Suppressor macrophage treated with lipopolysaccharide for 1 hour (primary cell): ENCODE data around the gene RNU6-7.
A peak's percentile ranks its signal among the peaks of the same experiment; 100 is the strongest.

Experiments
- DNase-seq, 3 donors: peaks; one replicate each; pipeline ENCODE4 v3.0.0-alpha.2; 2020 to 2022

Gene RNU6-7

DNA sequence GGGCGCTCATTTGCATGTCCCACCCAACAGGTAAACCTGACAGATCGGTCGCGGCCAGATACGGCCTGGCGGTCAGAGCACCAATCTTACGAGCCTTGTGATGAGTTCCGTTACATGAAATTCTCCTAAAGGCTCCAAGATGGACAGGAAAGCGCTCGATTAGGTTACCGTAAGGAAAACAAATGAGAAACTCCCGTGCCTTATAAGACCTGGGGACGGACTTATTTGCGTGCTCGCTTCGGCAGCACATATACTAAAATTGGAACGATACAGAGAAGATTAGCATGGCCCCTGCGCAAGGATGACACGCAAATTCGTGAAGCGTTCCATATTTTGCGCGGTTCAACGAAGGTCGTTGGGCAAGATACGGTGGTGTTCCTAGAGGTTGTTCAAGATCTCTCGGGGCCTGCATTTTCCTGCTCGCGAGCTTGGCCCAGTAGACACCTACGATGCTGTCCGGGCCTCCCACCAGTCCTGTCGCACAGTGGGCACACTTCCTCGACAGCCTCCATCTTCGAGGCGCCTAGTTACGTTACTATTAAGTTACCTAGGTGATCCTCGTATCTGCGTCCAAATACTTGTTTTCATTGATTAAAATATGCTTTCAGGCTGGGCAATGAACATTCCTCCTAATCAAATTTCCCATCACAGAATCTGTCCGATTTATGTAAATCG lies at the start of gene RNU6-7:
RNU6-7 (plus strand) TSS at position 230 of the 675 bp plus-strand sequence.
- no peak for DNase-seq

DNA sequence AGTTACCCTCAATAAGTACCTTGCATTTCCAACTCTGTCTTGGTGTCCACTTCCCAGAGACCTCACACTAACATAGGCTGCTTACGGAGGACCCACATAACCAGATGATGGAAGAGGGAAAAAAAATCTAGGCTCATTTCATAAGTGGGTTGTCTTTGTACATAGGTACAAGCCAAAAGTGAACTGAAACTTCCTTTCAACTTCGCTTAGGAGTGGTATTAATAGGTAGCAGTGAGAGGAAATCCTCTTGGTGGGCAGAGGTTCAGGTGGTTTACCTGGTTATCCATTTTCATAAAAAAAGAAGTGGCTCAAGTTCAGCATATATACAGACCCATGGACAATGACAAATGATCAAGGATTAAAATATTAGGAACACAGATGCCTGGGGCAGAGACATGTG lies 35.8 kb upstream of the RNU6-7 start:
- no peak for DNase-seq

DNA sequence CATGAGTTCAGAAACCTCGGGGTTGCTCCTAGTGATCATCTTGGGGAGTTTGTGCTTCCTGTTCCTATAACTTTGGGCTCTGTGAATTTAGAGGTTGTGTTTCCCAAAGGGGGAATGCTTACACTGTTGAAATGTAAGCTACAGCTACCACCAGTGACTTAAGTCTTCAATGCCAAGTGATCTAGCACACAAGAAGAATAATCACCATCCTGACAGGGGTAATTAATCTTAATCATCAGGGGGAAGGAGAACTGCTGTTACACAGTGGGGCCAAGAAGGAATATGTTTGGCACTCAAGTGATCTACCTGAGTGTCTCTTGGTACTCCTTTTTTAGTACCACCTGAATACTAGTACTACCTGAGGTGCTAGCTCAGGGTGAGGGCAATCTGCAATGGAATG lies 34.9 kb upstream of the RNU6-7 start:
- no peak for DNase-seq

DNA sequence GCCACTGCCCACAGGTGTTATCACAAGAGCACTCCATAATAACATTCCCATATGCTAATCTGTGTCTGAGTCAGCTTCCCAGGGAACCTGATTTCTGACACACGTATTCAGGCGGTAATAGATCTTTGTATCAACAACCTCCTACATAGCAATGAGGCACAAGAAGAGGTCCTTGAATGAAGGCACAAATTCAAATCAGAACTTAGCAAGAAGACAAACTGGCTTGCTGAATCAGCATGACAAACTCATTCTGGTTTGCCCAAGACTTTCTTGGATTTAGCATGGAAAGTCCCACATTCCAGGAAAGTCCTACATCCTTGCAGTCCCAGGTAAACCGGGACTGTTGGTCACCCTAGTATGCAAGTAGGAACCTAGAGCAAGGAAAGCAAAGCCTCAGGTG lies 33.9 kb upstream of the RNU6-7 start:
- no peak for DNase-seq

DNA sequence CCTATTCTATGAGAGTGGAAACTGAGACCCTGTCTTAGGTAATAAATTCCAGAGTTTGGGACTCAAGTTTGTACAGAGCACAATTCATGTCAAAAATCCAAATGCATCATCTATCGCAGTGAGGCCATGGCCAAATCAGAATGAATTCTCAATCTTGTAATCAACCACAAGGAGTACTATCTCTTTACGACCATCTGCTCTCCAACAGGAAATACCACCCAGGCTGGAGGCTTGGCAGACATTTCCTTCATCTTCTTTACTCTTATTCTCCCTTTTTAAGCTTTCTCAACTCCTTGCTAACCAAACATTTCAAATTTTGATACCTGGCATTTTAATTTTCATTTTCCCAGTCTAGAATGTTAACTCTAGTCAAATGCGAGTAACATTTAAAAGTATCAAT lies 32.7 kb upstream of the RNU6-7 start:
- no peak for DNase-seq

DNA sequence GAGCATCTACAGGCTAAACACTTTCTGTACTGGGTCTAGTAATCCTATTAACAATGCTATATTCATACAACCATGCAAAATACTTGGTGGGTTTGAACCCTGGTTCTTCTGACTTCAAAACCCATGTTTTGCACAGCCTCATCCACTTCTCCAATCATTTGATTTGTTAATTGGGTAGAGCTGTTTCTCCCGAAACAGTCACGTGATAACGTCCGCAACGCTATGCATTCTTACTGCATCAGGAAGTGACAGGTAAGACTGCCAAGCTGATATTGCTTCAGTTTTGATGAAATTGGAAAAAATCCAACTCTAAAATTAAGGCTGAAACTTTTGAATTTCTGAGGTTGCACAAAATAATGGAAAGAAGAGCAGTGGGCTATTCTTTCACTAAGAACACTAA lies 30.4 kb upstream of the RNU6-7 start:
- DNase-seq = no peak

DNA sequence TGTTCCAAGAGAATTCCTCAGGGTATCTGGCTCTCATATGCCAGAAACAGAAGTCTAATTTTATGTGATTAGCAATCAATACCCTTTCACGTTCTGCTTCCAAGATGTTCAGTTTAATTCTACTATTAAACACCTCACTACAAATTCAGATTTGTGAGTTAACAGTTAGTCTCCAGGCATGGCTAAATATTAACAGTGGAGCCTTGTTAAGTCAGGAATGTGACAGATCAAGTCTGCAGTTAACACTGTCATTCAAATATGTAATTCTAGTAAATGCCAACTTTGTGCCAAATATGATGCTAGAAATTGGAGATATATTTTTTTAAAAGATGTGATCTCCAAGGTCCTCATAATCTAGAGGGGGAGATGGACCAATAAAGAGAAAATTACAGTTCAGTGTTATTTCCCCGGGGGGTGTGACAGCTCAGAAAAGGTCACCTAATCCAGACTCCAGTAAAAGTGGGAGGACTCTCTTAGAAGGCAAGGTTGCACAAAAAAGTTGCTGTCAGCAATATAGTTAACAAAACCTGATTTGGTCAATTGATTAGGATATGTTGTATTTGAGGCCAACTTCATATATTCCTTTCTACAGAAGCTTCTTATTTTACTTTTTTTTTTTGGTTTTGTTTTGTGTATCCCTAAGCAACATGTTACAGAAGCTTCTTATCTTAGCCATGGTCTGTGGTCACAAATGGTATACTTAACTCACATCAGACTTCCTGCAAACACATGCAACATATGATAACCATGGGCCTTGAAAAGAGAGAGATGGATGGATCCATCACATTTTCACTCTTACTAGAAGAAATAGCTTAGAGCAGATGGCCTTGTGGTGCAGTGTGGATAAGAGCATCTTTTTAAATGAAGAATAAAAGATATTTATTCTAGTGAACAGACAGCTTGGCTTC lies 18.4 kb upstream of the RNU6-7 start:
- no peak for DNase-seq

DNA sequence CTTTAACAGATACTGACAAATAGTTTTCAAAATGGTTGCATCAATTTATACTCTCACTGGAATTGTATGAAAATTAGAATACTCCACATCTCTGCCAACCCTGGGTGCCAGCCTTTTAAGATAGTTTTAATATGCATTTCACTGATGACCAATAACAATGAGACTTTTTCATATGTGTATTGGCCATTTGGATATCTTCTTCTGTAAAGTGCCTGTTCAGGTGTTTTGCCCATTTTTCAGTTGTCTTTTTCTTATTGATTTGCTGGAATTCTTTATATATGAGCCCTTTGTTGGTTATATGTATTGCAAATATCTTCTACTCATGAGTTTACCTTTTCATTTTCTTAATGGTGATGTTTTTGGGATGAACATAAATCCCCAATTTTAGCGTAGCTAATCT lies 16.7 kb upstream of the RNU6-7 start:
- DNase-seq = no peak

DNA sequence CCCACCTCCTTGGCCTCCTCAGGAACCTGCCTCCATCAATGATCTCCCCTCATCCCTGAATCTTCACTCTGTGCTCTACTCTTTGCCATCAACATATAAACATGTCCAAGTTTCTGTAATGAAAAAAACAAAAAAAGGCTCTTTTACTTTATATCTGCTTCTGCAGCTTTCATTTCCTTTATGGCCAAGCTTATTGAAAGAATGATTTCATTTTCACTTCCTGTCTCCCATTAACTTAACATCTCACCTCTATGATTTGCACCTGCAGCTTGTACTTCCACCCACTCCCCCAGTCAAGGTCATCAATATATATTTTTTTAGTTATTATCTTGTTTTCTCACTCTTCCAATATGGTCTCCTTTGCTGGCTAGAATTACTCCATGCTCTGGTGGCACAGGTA lies 15.6 kb upstream of the RNU6-7 start:
- no peak for DNase-seq

DNA sequence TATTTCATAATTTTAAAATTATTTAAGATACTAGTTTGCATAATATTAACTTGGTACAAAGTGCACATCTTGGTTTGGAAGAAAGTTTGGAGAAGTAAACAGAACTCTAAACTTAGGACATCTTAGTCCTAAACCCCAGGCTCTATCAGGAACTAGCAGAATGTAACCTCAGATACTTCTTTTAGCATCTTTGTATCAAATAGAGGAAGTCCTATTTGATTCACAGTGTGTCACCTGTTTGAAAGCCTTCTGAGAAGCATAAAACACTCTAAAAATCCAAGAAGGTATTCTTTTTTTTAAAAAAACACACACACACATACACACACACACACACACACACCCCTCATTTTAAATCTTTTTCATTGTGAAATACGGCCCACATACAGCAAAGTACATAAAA lies 12.0 kb upstream of the RNU6-7 start:
- no peak for DNase-seq

DNA sequence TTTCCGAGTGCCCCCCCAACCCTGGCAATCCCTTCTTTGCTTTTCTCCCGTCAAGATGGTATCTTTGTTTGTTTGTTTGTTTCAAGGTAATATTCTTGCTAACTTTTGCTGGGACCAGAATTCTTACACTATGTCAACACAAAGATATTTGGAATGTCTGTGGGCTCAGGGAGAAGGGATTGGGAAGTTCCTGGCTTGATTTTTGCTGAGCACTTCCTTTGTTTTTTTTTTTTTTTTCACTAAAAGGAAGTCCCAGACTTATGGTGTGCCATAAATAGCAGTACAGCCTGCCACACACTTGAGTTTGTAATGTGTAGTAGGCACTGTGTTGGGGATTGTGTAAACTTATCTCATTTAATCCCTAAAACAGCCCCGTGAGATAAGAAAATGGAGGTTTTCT lies 11.2 kb upstream of the RNU6-7 start:
- peak in 1 of 3 donors; percentile 30 for DNase-seq

DNA sequence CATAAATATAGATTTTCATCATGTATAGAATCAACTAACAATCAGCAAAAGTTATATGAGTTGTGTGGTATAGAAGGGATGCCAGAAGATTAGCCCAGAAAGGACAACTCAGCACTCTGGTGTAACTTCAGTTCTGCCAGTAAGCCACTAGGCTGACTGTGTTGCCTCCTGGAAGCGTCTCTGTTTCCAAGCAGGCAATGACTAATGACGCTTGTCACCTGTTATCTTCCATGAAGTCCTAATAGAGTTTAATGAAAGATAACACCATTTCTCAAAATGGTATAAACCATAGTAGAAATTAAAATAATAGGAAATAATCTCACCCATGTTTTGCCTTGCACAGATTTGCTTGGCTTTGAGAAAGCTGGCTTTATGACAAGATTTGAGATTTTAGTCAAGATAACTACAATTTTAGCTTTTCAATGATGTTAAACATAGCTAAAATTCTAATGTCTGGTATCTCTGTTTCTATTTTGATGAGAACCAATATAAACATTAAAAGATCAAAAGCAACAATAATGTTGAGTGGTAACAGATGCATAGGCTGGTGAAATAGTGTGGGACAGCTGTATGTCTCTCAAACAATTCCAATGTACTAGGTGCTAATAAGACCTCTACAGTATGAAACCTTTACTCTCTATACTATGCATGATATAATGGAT lies 9.0 kb upstream of the RNU6-7 start:
- DNase-seq = no peak

DNA sequence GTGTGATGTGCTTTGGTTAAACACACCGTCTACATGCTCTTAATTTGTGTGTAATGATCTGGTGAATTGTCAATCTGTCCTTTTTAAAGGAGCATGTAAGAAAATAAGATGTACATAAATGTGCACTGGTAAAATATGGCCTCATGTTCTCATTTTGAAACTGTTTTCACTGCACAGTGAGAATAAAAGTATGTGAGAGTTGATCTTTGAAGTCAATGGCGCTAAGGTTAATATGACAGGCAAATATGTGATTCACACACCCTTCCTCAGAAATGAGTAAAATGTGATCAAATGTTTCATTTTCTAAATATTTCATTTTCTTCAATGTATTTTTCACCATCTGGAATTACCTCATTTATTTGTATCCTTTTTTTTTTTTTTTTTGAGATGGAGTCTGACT lies 8.3 kb upstream of the RNU6-7 start:
- DNase-seq = no peak

DNA sequence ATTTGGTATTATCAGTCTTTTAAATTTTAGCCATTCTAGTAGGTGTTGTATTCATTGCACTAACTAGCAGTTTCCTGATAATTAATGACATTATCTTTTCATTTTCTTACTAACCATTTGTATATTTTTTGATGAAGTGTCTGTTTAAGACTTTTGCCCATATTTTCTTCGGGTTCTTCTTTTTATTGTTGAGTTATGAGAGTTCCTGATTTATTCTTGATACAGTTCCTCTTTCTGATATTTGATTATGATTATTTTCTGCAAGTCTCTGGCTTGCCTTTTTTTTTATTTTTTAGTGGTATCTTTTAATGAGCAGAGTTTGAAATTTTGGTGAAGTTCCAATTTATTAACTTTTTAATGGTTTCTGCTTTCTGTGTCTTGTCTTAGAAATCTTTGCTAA lies 6.2 kb upstream of the RNU6-7 start:
- peak in 2 of 3 donors; percentile 35 to 38 for DNase-seq

DNA sequence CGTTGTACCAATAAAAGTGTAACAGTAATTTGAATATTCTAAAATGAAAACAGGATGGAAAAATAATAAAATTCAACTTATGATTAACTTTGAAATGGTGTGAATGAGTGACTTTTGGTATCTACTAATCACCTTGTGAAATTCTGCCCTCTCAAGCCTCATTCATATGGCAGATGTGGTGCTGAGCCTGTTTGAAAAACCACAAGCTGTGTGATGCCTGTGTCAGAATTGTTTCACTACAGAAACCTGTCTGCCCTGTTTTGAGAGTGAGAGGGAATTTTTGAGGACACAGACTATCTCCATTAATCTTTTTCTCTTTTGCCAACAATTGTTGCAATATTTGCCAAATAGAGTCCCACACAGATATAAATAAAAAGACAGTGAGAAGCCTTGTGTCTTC lies 3.9 kb upstream of the RNU6-7 start:
- no peak for DNase-seq

DNA sequence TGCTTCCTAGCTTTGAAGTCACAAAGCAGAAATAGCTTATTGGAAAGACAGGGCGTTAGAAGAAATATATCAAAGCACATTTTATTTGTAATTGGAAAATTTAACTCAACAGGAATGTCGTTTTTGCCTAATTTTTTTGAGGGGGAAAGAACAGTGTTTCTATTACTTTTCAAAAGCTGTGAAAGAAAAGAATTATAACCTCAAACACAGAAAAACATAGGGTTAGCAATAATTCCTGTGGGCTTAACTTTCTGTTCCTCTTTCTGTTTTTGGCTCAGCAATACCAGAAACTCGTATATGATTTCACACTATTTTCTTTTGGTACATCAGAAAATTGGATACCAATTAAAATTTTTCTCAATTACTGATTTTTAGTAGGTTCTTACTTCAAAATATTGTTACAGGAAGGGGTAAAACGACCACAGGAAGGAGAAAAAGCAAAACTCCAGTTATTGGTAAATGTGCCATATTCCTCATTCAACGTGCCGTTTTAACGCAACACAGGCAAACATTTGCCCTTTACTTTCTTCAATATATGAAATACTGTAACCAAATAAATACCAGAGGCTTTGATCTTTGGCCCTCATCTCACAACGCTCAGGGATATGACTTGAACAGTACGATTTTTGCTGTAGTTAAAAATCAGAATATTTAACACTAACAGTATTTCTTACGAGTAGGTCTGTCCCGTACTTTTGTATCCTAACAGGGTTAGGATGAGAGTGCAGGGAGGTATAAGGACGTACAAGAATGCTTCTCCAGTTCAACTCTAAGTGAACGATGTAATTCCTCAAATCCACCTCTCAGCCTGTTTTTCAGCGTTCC lies 1.3 kb upstream of the RNU6-7 start:
- DNase-seq = peak; percentile 19 to 60 (median 51)

DNA sequence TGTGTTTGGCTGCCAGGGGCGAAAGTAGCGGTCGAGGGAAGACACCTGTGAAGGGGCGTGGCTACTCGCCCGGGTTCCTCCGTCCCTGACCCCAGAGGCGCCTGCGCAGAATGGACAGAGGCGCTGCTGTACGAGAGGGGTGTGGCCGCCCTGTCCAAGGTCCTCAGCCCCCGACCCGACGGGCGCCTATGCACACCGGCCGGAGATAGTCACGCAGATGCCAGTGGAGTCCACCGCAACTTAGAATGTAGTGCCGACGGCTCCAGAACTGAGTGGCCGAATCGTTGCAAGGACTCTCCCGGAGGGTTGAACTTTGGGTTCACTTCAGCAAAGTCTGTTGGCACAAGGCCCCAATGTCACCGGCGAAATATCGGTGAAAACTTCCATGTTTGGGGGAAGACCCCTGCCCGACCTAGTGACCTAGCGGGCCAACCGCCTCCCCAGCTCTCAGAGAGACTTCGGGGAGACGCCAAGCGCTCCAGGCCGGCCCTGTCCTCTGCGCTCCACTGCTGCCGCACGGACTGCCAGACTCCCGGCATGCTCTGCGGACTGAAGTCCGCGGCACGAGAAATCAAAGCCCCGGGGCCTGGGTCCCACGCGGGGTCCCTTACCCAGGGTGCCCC lies 541 bp upstream of the RNU6-7 start:
- peak; percentile 39 to 61 (median 40) for DNase-seq

DNA sequence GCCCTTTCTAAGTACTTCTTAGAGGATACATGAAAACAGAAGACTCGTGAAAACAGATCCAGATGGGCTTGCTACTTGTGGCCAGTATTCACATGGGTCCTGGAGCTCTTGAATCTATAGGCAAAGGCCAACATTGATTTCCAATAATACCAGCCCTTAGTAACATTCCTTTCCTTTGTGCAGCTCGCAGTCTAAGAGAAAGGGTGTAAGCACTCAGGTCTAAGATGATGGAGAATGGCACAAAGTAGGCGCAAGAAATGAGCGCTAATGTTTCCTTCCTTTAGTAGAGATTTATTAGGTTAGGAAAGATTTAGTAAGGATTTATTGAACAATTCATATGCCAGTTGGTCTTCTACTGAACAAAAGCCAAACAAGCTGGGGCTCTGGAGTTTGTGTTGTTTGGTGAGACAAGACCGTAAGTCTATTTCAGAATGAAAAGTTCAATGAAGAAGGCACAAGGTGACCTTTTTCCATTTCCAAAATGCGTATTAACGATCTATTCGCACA lies 699 bp downstream of the RNU6-7 start:
- DNase-seq = no peak

DNA sequence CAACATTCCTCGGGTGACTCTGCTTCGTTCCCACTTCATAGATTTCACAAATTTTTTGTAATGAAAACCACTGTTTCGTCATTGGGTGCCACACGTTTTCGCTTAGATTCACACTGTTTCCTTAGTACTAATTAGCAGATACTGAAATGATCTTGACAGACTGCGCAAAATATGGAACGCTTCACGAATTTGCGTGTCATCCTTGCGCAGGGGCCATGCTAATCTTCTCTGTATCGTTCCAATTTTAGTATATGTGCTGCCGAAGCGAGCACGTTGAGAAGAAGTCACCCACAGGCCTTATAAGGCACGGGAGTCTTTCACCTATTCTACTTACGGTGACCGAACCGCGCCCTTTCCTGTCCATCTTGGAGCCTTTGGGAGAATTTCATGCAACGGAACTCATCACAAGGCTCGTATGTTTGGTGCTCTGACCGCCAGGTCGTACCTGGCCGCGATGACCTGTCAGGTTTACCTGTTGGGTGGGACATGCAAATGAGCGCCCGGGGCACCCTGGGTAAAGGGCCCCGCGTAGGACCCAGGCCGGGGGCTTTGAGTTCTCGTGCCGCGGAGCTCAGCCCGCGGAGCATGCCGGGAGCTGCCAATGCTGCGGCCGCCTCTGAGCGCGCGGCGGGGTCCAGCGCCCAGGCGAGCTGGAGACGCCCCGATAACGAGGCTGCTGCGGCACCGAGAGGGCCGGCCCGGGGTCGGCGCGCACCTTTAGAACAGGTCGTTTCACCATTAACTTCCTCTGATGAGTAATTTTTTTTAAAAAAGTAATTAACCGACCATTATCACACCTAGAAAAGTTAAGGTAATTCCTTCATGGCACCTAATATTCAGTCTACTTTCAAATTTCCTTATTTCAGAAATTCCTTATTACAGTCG lies 1.4 kb downstream of the RNU6-7 start, which contains the start of gene RNU6-8:
RNU6-8 (minus strand) TSS at position 272 of the 885 bp plus-strand sequence.
- DNase-seq = peak; percentile 59 to 78 (median 71)

DNA sequence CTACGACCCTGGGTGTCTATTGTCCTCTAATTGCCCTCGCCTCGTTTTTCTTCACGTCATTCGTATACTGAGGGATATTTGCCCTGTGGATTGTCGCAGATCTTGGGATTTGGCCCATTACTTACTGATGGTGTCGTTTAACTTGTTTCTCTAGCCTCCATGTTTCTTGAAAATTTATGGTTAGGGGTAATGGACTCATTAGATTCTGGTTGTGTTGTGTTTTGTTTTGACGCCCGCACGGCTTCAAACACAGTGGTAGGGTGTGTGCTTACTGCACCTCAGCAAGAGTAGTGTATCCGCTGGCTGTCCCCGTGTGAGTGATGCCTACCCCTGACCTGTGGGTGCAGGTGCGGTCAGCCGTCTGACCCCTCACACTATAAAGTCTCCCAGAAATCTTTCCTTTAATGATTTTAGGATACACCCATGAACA lies 2.1 kb downstream of the RNU6-7 start:
- no peak for DNase-seq

DNA sequence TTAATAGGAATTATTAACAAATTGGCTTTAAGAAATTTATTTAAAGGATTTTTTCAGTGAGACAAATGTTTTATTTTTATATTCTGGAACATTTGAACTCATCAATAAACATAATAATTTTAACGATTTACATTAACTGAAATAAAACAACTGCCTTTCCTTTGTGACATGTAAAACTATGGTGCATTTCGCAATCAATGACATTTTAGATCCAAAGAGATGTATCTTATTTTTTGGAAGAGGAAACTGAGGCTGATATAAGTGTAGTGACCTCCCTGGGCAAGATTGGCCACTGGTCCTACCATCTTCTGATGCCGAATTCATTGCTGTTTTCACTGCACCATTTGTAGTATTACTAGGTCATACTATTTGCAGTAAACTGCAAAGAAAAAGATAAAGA lies 3.7 kb downstream of the RNU6-7 start:
- DNase-seq = no peak
